Liver (tissue), 9 donors: ENCODE measurements around the gene NPR2. TPM values are rescaled to one million over a fixed set of nuclear protein-coding genes. Genes with fewer than 3 reads are reported as not detected.

Experiments used
- DNase-seq: peaks from one replicate; pipeline ENCODE4 v3.0.0-alpha.2; 2017; ENCODE audit warnings: low spot score
- H3K27ac ChIP-seq, 2 donors: one replicate each; pipeline ENCODE4 v1.7.0; 2013; ENCODE audit warnings: inconsistent platforms in 2 of 2, low read length in 2 of 2, control low read depth in 1 of 2, low read depth in 1 of 2, mild to moderate bottlenecking in 1 of 2
- H3K27me3 ChIP-seq, 4 donors: one replicate each; pipeline versions ENCODE4 v1.6.1 to v1.7.0; 2013; ENCODE audit warnings: low read length in 3 of 4, inconsistent platforms in 1 of 4, mild to moderate bottlenecking in 1 of 4, moderate library complexity in 1 of 4; ENCODE audit not compliant: control insufficient read depth in 4 of 4, insufficient read depth in 4 of 4
- H3K36me3 ChIP-seq, 4 donors: one replicate each; pipeline versions ENCODE4 v1.6.1 to v1.7.0; 2013; ENCODE audit warnings: low read length in 3 of 4, mild to moderate bottlenecking in 3 of 4, low read depth in 1 of 4, moderate library complexity in 1 of 4; ENCODE audit not compliant: control insufficient read depth in 4 of 4, insufficient read depth in 3 of 4
- H3K4me1 ChIP-seq, 4 donors: one replicate each; pipeline versions ENCODE4 v1.6.1 to v1.7.0; 2013; ENCODE audit warnings: low read length in 3 of 4, mild to moderate bottlenecking in 3 of 4, moderate library complexity in 1 of 4; ENCODE audit not compliant: control insufficient read depth in 4 of 4, insufficient read depth in 4 of 4
- H3K4me3 ChIP-seq, 3 donors: one replicate each; pipeline versions ENCODE4 v1.6.1 to v1.7.0; 2013; ENCODE audit warnings: low read length in 3 of 3, control low read depth in 1 of 3, low read depth in 1 of 3, mild to moderate bottlenecking in 1 of 3
- H3K9ac ChIP-seq, 2 donors: one replicate each; pipeline ENCODE4 v1.7.0; 2013; ENCODE audit warnings: low read length in 2 of 2, mild to moderate bottlenecking in 2 of 2, moderate library complexity in 2 of 2, control low read depth in 1 of 2, low read depth in 1 of 2
- H3K9me3 ChIP-seq, 4 donors: one replicate each; pipeline versions ENCODE4 v1.6.1 to v1.7.0; 2013; ENCODE audit warnings: low read length in 3 of 4; ENCODE audit not compliant: control insufficient read depth in 4 of 4
- CTCF ChIP-seq: fragments of 150-350 bp; IDR thresholded peaks from 2 replicates; pipeline ENCODE4 v1.5.1; 2017; ENCODE audit warnings: improper control_type of control experiment, low read depth, low read length; ENCODE audit not compliant: missing input control
- EGR1 ChIP-seq, 2 donors: IDR thresholded peaks; 2 replicates each; pipeline ENCODE4 v1.6.1; 2016 to 2018; ENCODE audit warnings: antibody characterized with exemption in 2 of 2, low read depth in 2 of 2
- FOXA1 ChIP-seq: IDR thresholded peaks from 2 replicates; pipeline ENCODE4 v1.6.1; 2016; ENCODE audit warnings: antibody characterized with exemption
- FOXA2 ChIP-seq: IDR thresholded peaks from 2 replicates; pipeline ENCODE4 v1.6.1; 2016; ENCODE audit warnings: antibody characterized with exemption
- GABPA ChIP-seq, 2 donors: IDR thresholded peaks in 1 of 2; conservative IDR thresholded peaks in 1 of 2; 2 replicates each; pipeline ENCODE4 v1.6.1; 2016; ENCODE audit warnings: antibody characterized with exemption in 2 of 2, mild to moderate bottlenecking in 1 of 2, moderate library complexity in 1 of 2
- HNF4A ChIP-seq, 2 donors: conservative IDR thresholded peaks; 2 replicates each; pipeline ENCODE4 v1.6.1; 2016; ENCODE audit warnings: antibody characterized with exemption in 2 of 2, mild to moderate bottlenecking in 2 of 2
- HNF4G ChIP-seq: IDR thresholded peaks from 2 replicates; pipeline ENCODE4 v1.6.1; 2016; ENCODE audit warnings: antibody characterized with exemption
- MAX ChIP-seq: IDR thresholded peaks from 2 replicates; pipeline ENCODE4 v1.6.1; 2016; ENCODE audit warnings: antibody characterized with exemption
- NR2F2 ChIP-seq: IDR thresholded peaks from 2 replicates; pipeline ENCODE4 v1.6.1; 2016; ENCODE audit warnings: antibody characterized with exemption
- RAD21 ChIP-seq, 2 donors: IDR thresholded peaks; 2 replicates each; pipeline ENCODE4 v1.6.1; 2016; ENCODE audit warnings: antibody characterized with exemption in 2 of 2, mild to moderate bottlenecking in 2 of 2
- REST ChIP-seq: IDR thresholded peaks from 2 replicates; pipeline ENCODE4 v1.6.1; 2016; ENCODE audit warnings: antibody characterized with exemption, mild to moderate bottlenecking
- RXRA ChIP-seq, 2 donors: IDR thresholded peaks; 2 replicates each; pipeline ENCODE4 v1.6.1; 2017 to 2018; ENCODE audit warnings: antibody characterized with exemption in 2 of 2, mild to moderate bottlenecking in 1 of 2
- SP1 ChIP-seq: IDR thresholded peaks from 2 replicates; pipeline ENCODE4 v1.6.1; 2018; ENCODE audit warnings: antibody characterized with exemption, mild to moderate bottlenecking
- YY1 ChIP-seq: IDR thresholded peaks from 2 replicates; pipeline ENCODE4 v1.6.1; 2016; ENCODE audit warnings: antibody characterized with exemption, mild to moderate bottlenecking
- ZBTB33 ChIP-seq: IDR thresholded peaks from 2 replicates; pipeline ENCODE4 v1.6.1; 2016; ENCODE audit warnings: antibody characterized with exemption
- WGBS: extraction: QIAGEN DNeasy Blood & Tissue Kit; methylation state at CpG from one replicate; pipeline ENCODE4 v1.1.7; 2013; 5-methylcytosine and 5-hydroxymethylcytosine counted together
- polyA plus RNA-seq, 2 donors: library from polyadenylated mRNA; stranded (reverse) in 1 of 2; unstranded in 1 of 2; fragments of 200-250 nt in 1 of 2; fragments of >200 nt in 1 of 2; fragmentation: Nextera tagmentation in 1 of 2; extraction: Ambion mirVana in 1 of 2; gene quantifications; one replicate each; pipeline versions ENCODE4 v1.2.1 to v1.2.3, GENCODE V29; 2013 to 2015
- total RNA-seq, 2 donors: library from RNA; depleted of rRNA; stranded (reverse); fragments of >200 nt; gene quantifications; one replicate each; pipeline ENCODE4 v1.2.3, GENCODE V29; 2014
- donor health status: healthy.
- donor health status: healthy.
- donor health status: healthy.
- donor health status: healthy.
- donor health status: healthy.

Gene NPR2
- total and polyA plus RNA-seq, 4 donors, result 8.6 to 17.1 (median 11.2) TPM

- Histone ChIP-seq H3K9ac (no peak overlapping the region), H3K36me3 (no peaks in the 10 kb centered on the region), H3K9me3 (no peaks in the 10 kb centered on the region), H3K27ac (no peak overlapping the region), H3K27me3 (no peaks in the 10 kb centered on the region), H3K4me1 (peaks cover 0 to 23% (median 12%) of the 10 kb centered on the region in 4 donors), H3K4me3 (peak overlapping the region in 1 of 3 donors; percentile 60)
- TF ChIP-seq FOXA2 (no peak), MAX (no peak), EGR1 (IDR thresholded peaks at IDR 0.05; ENCODE audit: low read depth in 2 of 2) (no peak), HNF4G (no peak), HNF4A (conservative IDR thresholded peaks at IDR 0.05) (peak; percentile 75 to 76), RXRA (IDR thresholded peaks at IDR 0.05) (peak; percentile 45 to 53), FOXA1 (no peak), SP1 (peak; percentile 41), ZBTB33 (no peak), RAD21 (IDR thresholded peaks at IDR 0.05) (peak in 1 of 2 donors; percentile 29)
- DNase-seq, result no peak
- WGBS, result 62% methylated on average over 34 of the region's 34 CpGs
Measured at GRCh38 chr9:35792024-35792813, 828 bp downstream of the NPR2 start.

GRCh38 chr9:35792826-35793225, 1.4 kb downstream of the NPR2 start:
- 94% methylated on average over 14 of the region's 14 CpGs for WGBS
- Histone ChIP-seq H3K36me3 (no peaks in the 10 kb centered on the region), H3K9ac (no peak overlapping the region), H3K4me1 (peaks cover 0 to 23% (median 12%) of the 10 kb centered on the region in 4 donors), H3K27me3 (no peaks in the 10 kb centered on the region), H3K9me3 (no peaks in the 10 kb centered on the region), H3K27ac (no peak overlapping the region), H3K4me3 (no peak overlapping the region)
- TF ChIP-seq CTCF (no peak), NR2F2 (no peak), GABPA (IDR thresholded peaks at IDR 0.05 in 1 of 2, conservative IDR thresholded peaks at IDR 0.05 in 1 of 2) (no peak), REST (no peak), RAD21 (IDR thresholded peaks at IDR 0.05) (no peak), MAX (no peak), FOXA2 (no peak), RXRA (IDR thresholded peaks at IDR 0.05) (no peak), ZBTB33 (no peak), HNF4G (no peak), YY1 (no peak)
- DNase-seq, result no peak
